ENCODE data around the gene YY1AP1. TPM values are rescaled to one million over a fixed set of nuclear protein-coding genes. Genes with fewer than 3 reads are reported as not detected.
"Not testable (repeated sequence)": the region's sequence is repeated elsewhere in the genome, so short reads cannot be mapped to it uniquely, and the experiment has no call there.

Gene YY1AP1
- polyA plus RNA-seq, 1 of the 3 experiments (the other 2 are of a cell fraction) = 45.0 TPM

- ChIA-PET CTCF (interaction anchor here (0.9 kb wide), 2 partner anchors 57 to 107 kb away, joined by 3 read pairs; no protein-coding TSS in a partner anchor), POLR2A (no interaction called here)
- H3K36me3 ChIP-seq (replicated peaks in 1 of 2; ENCODE audit: control insufficient read depth in 1 of 2, insufficient read depth in 2 of 2, low read length in 1 of 2) = no peaks in the 10 kb centered on the region
- H3K27me3 ChIP-seq (ENCODE audit: insufficient read depth) = no peaks in the 10 kb centered on the region
- H3K79me2 ChIP-seq (ENCODE audit: insufficient read depth) = no peaks in the 10 kb centered on the region
- TF ChIP-seq EZH2phosphoT487 (IDR thresholded peaks at IDR 0.05; ENCODE audit: borderline replicate concordance, low read depth) (no peak), GATA2 (CRISPR knock-in tag; IDR thresholded peaks at IDR 0.05) (no peak), MXI1 (IDR thresholded peaks at IDR 0.05; ENCODE audit: low read depth, low read length) (no peak), NFIC (IDR thresholded peaks at IDR 0.05; ENCODE audit: borderline replicate concordance) (no peak), SIN3A (IDR thresholded peaks at IDR 0.05; ENCODE audit: borderline replicate concordance, low read depth, low read length) (no peak), FOXJ3 (CRISPR knock-in tag; IDR thresholded peaks at IDR 0.05) (no peak), TAF1 (IDR thresholded peaks at IDR 0.05; ENCODE audit: borderline replicate concordance, low read depth, low read length) (no peak), USF1 (IDR thresholded peaks at IDR 0.05; ENCODE audit: borderline replicate concordance, low read depth) (no peak), YY1 (IDR thresholded peaks at IDR 0.05; ENCODE audit: low read depth) (no peak), RXRA (IDR thresholded peaks at IDR 0.05; ENCODE audit: borderline replicate concordance, low read depth) (no peak)
- no peaks in the 10 kb centered on the region for H3K9me2 ChIP-seq
- no peak overlapping the region for H3K9ac ChIP-seq
- WGBS (ENCODE audit: low lambda C conversion rate) = 20% methylated on average over 1 of the region's 1 CpG
- no peak overlapping the region for H3K4me3 ChIP-seq (ENCODE audit: low read depth in 2 of 2, low read length in 1 of 2)
- no peaks in the 10 kb centered on the region for H3K9me3 ChIP-seq
- H3K4me2 ChIP-seq = no peak overlapping the region
- H3F3A ChIP-seq (replicated peaks; ENCODE audit: insufficient read depth) = no peaks in the 10 kb centered on the region
- H3K27ac ChIP-seq (ENCODE audit: low read depth in 2 of 2, low read length in 1 of 2) = no peak overlapping the region
- no peaks in the 10 kb centered on the region for H3K4me1 ChIP-seq (ENCODE audit: control insufficient read depth in 1 of 2, insufficient read depth in 2 of 2, low read depth in 1 of 2, low read length in 1 of 2)
- no peak for DNase-seq
- no peak overlapping the region for H2AFZ ChIP-seq (ENCODE audit: low read depth)
- H4K20me1 ChIP-seq (ENCODE audit: insufficient read depth) = no peaks in the 10 kb centered on the region
Measured at GRCh38 chr1:155623357-155623756, 65.2 kb downstream of the YY1AP1 start.

GRCh38 chr1:155622191-155622590, 66.4 kb downstream of the YY1AP1 start:
- H3K9ac ChIP-seq = no peak overlapping the region
- no peaks in the 10 kb centered on the region for H3K4me1 ChIP-seq (ENCODE audit: control insufficient read depth in 1 of 2, insufficient read depth in 2 of 2, low read depth in 1 of 2, low read length in 1 of 2)
- no peak overlapping the region for H3K27ac ChIP-seq (ENCODE audit: low read depth in 2 of 2, low read length in 1 of 2)
- ChIA-PET POLR2A (no interaction called here), CTCF (interaction anchor here (0.9 kb wide), 1 partner anchor 108 kb away, joined by 3 read pairs; no protein-coding TSS in a partner anchor)
- H3F3A ChIP-seq (replicated peaks; ENCODE audit: insufficient read depth) = no peaks in the 10 kb centered on the region
- H2AFZ ChIP-seq (ENCODE audit: low read depth) = no peak overlapping the region
- H3K4me3 ChIP-seq (ENCODE audit: low read depth in 2 of 2, low read length in 1 of 2) = no peak overlapping the region
- no peaks in the 10 kb centered on the region for H3K79me2 ChIP-seq (ENCODE audit: insufficient read depth)
- TF ChIP-seq NRF1 (IDR thresholded peaks at IDR 0.05; ENCODE audit: low read depth, low read length) = no peak
- no peak for TF ChIP-seq FOXJ3 (CRISPR knock-in tag; IDR thresholded peaks at IDR 0.05)
- TF ChIP-seq YY1 (IDR thresholded peaks at IDR 0.05; ENCODE audit: low read depth) = no peak
- no peak for TF ChIP-seq RFX5 (IDR thresholded peaks at IDR 0.05; ENCODE audit: low read length)
- TF ChIP-seq USF1 (IDR thresholded peaks at IDR 0.05; ENCODE audit: borderline replicate concordance, low read depth) = no peak
- no peak for TF ChIP-seq MXI1 (IDR thresholded peaks at IDR 0.05; ENCODE audit: low read depth, low read length)
- TF ChIP-seq PBX3 (IDR thresholded peaks at IDR 0.05) = no peak
- TF ChIP-seq CTCF (IDR thresholded peaks at IDR 0.05) = no peak
- no peak for TF ChIP-seq TAF1 (IDR thresholded peaks at IDR 0.05; ENCODE audit: borderline replicate concordance, low read depth, low read length)
- TF ChIP-seq EP300 (IDR thresholded peaks at IDR 0.05; ENCODE audit: borderline replicate concordance in 1 of 2, low read depth in 1 of 2, low read length in 1 of 2) = no peak
- no peak for TF ChIP-seq TCF12 (IDR thresholded peaks at IDR 0.05)
- no peaks in the 10 kb centered on the region for H3K27me3 ChIP-seq (ENCODE audit: insufficient read depth)
- H4K20me1 ChIP-seq (ENCODE audit: insufficient read depth) = no peaks in the 10 kb centered on the region
- DNase-seq = no peak
- H3K9me2 ChIP-seq = no peaks in the 10 kb centered on the region
- 34% methylated on average over 2 of the region's 2 CpGs for WGBS (ENCODE audit: low lambda C conversion rate)
- no peak overlapping the region for H3K4me2 ChIP-seq
- no peaks in the 10 kb centered on the region for H3K36me3 ChIP-seq (replicated peaks in 1 of 2; ENCODE audit: control insufficient read depth in 1 of 2, insufficient read depth in 2 of 2, low read length in 1 of 2)
- no peaks in the 10 kb centered on the region for H3K9me3 ChIP-seq

- H2AFZ ChIP-seq (ENCODE audit: low read depth); H3K9ac ChIP-seq; H3K4me1 ChIP-seq (ENCODE audit: control insufficient read depth in 1 of 2, insufficient read depth in 2 of 2, low read depth in 1 of 2, low read length in 1 of 2); H3K9me3 ChIP-seq; H3F3A ChIP-seq (replicated peaks; ENCODE audit: insufficient read depth); CTCF ChIA-PET; H3K79me2 ChIP-seq (ENCODE audit: insufficient read depth); H3K27ac ChIP-seq (ENCODE audit: low read depth in 2 of 2, low read length in 1 of 2); H3K4me2 ChIP-seq; H3K4me3 ChIP-seq (ENCODE audit: low read depth in 2 of 2, low read length in 1 of 2); H3K27me3 ChIP-seq (ENCODE audit: insufficient read depth); DNase-seq; POLR2A ChIA-PET; H4K20me1 ChIP-seq (ENCODE audit: insufficient read depth); H3K9me2 ChIP-seq: not testable (repeated sequence)
- WGBS (ENCODE audit: low lambda C conversion rate) = no CpG with 5 or more reads among the region's 2 CpGs
- peaks cover 5 to 11% of the 10 kb centered on the region in 2 experiments for H3K36me3 ChIP-seq (replicated peaks in 1 of 2; ENCODE audit: control insufficient read depth in 1 of 2, insufficient read depth in 2 of 2, low read length in 1 of 2)
Measured at GRCh38 chr1:155613226-155613625, 75.3 kb downstream of the YY1AP1 start.

Measured in SK-N-SH (cell line).